Measurements from ENCODE around the gene ORAI3.

ORAI3 gene

DNA sequence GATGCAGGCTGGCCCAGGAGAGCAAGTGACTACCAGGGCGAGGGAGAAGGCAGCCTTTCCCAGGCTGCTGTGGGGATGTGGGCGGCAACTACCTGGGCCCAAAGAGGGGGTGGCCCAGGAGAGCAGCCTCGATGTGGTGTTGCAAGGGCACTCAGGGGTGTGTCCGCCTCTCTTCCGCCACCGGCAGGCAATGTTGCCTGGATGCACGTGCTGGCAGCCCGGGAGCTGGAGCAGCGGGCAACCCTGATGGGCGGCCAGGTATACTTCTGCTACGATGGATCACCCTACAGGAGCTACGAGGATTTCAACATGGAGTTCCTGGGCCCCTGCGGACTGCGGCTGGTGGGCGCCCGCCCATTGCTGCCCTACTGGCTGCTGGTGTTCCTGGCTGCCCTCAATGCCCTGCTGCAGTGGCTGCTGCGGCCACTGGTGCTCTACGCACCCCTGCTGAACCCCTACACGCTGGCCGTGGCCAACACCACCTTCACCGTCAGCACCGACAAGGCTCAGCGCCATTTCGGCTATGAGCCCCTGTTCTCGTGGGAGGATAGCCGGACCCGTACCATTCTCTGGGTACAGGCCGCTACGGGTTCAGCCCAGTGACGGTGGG, 38.8 kb downstream of the ORAI3 start:
- DNase-seq (ENCODE audit: low read depth in 4 of 4, low spot score in 1 of 4) = no peak

DNA sequence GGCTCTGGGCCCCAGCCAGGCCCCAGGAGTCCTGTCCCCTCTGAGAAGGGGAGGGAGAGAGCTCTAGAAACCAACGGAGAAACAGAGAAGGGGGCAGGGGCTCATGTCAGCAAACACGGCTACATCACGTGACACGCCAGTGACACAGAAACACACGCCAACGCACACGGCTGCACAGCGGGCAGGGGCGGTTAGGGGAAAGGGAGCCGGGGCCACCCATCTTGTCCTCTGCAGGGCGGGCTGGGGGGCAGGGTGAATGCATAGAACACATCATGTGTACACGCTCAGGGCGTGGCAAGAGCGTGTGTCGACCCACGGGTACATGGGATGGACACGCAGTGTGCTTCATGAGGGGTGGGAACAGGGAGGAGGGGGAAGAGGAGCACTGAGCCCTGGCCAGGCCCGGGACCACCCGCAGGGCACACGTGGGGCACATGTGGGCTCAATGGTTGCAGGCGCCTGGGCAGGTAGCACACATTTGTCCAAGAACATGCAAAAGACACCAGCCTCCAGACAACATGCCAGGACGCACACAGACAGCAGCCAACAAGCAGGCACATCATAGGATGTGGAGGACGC, 40.7 kb downstream of the ORAI3 start:
- no peak for DNase-seq (ENCODE audit: low read depth in 4 of 4, low spot score in 1 of 4)

DNA sequence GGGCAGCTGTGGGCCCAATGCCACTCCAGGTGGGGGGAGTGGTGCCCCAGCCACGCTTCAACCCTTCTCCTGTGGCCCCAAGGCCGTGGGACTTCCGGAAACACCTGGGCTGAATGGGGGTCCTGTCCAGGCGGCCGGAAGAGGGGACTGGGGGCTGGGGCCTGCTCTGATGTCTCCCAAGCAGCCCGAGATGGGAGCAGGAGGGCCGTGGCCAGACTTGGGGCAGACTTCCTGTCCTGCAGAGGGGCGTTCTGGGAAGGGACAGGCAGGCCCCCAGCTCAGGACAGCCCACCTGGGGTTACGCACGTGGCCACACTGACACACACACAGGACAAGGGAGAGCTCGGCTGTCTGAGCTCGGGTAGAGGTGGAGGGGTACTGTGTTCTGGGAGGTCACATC, 41.2 kb downstream of the ORAI3 start:
- no peak for DNase-seq (ENCODE audit: low read depth in 4 of 4, low spot score in 1 of 4)

GRCh38 chr16:30991052-30991451, 42.2 kb downstream of the ORAI3 start:
- no peak for DNase-seq (ENCODE audit: low read depth in 4 of 4, low spot score in 1 of 4)

DNA sequence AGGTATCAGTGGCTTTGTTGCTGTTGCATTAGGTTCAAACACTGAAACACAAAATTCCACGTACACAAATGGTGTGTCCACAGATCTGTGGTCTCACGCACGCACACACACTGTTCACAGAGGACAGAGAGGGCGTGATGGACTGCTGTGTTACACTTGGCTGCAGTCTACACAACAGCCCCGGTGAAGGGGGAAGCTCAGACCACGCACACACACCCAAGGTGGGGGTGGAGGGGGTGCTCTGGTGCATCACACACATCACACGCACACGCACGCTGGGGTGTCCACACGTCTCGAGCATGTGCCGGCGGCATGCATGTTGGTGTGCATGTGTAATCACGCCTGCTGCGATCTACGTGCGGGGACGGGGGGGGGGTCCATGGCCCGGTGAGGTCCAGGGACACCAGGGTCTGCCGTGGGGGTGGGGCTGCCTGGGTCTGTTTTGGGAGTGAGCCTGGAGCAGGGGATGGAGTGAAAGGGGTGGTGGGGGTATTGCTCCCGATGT, 43.5 kb downstream of the ORAI3 start:
- DNase-seq (ENCODE audit: low read depth in 4 of 4, low spot score in 1 of 4) = no peak

DNA sequence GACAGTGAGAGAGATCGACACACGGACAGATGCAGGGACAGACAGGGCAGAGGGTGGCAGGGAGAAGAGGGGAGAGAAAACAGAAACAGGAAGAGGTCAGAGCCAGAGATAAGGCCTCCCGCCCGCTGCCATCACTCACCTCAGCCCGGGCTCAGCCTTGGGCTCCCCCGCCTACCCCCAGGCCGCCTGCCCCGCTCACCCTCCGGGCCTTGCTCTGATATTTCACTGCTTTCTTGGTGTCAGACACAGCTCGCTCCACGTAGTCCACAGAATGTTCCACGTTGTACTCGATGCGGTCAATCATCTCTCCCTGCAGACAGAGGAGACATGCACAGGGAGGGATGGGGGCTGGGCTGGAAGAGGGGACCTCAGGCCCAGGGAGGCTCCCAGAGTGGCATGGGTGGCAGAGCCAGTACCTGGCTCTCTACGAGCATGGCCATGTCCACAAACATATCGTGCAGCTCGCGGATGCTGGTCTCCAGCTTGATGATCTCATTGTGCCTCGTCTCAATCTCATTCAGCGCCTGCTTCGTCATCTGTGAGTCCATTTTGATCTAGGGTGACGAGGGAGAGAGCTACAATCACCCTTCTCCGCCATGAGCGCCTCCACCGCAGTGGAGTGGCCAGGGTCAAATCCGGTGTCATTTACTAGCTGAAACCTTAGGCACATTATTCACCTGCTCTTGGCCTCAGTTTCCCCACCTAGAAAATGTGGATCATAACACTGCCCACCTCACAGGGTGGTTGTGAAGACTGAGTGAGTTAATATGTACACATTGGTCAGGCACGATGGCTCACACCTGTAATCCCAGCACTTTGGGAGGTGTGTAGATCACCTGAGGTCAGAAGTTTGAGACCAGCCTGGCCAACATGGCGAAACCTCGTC, 44.3 kb downstream of the ORAI3 start:
- no peak for DNase-seq (ENCODE audit: low read depth in 4 of 4, low spot score in 1 of 4)

GRCh38 chr16:30995927-30996323, 47.1 kb downstream of the ORAI3 start:
- no peak for DNase-seq (ENCODE audit: low read depth in 4 of 4, low spot score in 1 of 4)

- DNase-seq (ENCODE audit: low read depth in 4 of 4, low spot score in 1 of 4) = no peak
Observed at GRCh38 chr16:30996324-30996984, 47.6 kb downstream of the ORAI3 start.

DNA sequence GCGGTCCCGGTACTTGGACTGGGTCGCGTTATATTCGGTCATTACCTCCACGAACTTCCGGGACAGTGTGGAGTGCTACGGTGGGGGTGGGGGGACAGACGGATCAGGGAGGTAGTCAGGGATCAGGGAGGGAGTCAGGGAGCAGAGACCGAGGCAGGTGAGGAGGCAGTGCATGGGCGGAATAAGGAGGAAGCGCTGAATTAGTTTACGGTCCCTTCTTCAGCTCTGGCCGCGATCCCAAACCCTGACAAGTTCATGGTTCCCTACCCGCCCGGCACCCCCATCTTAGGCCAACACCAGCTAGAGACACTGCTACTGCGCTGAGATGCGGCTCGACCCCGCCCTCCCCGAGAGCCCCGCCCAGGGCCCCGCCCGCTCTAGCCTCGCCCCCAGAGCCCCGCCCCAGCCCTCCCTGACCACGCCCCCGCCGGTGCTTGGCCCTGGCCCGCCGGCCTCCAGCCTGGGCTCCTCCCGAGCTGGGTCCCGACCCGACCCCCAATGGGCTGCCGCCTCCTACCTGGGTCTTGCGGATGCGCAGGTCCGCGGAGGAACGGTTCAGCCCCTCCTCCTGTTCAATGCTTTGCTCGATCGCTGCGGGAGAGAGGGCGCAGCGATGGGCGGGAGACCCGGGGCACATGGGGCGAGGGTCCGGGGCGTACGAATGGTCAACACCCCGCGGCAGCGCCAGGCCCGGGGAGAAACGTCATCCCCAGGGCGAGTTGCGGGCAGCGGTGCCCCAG, 48.3 kb downstream of the ORAI3 start:
- peak; percentile 74 to 84 (median 78) for DNase-seq (ENCODE audit: low read depth in 4 of 4, low spot score in 1 of 4)

DNA sequence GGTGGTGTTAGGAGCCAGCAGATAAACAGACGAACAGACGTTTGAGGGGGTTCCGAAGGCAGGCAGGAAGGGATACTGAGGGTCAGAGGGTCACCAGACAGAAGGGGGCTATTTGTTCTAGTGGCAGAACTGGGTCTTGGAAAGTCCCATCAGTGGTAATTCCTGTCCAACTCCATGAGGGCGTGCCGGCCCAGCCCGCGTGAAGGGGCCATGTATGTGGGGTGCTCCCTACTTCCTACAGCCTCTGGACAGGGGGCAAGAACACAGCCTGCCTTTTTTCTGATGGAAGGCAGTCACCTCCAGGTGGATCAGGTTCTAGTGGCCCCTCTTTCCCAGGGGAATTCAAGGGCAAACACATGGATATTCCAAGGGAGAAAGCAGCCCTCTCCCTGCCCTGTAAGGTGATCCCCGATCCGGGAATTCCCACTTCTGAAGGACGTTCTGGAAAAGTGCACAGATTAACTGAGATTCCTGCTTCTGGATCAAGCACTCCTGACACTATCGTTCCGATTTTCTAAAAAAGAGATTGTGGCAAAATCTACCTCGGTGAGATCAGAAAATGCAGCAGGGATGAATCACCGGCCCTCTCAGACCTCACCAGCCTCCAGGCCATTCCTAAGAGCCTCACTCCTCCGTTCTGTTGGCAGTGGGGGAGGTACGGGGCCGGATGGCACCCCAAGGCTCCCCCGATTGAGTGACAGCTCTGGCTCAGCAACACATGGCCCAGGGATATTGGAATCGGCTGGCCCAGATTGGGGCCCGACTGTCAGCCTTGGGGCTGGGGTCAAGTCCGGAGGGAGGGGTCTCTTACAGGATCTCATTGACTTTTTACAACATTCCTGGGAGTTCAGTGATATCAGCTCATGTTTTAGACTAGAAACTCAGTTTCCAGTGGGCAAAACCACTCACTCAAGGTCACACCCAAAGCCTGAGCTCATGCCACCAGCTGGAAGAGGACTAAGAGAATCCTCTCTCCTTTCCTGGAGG, 49.1 kb downstream of the ORAI3 start:
- no peak for DNase-seq (ENCODE audit: low read depth in 4 of 4, low spot score in 1 of 4)

DNA sequence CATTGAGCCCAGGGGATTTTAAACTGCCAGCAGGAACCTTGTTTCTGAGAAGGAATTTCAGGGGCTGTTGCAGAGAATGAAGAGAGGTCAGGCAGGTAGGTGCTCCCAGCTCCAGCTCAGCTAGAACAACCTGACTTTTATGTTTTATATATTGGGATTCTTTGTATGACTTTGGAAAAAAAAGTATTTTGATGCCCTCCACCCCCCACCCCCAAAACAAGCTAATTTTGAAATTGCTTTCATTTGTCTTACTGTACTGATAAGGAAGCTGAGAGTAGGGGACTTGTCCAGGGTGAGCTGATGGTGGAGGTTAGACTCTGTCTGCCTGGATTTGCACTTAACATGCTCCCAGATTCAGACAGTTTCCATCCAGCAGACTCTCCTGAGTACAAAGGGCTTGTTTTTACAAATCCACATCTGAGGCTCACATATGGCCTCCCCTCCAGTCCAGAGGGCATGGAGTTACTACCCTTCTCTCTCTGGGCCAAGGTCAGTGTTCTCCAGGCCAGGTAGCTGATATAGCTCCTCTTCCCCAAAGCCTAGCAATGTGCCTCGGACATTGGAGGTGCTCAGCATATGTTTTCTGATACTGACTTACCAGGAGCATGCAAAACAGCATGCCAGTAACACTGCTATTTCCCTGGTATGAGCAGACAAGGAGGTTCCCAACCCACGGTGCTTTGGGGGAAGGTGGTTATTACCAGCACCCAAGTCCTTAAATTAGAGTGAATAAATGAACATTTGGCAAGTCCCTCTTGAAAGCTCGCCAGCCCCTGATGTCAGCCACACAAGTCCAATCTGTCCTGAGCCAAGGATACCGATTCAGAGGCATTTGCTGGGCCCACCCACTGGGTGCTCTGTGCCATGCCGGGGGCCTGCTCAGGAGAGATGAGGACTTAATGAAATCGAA, 50.2 kb downstream of the ORAI3 start:
- no peak for DNase-seq (ENCODE audit: low read depth in 4 of 4, low spot score in 1 of 4)

- DNase-seq (ENCODE audit: low read depth in 4 of 4, low spot score in 1 of 4) = no peak
Observed at GRCh38 chr16:31000671-31001382, 52.0 kb downstream of the ORAI3 start.

- no peak for DNase-seq (ENCODE audit: low read depth in 4 of 4, low spot score in 1 of 4)
Observed at GRCh38 chr16:31001507-31002249, 52.8 kb downstream of the ORAI3 start.

DNA sequence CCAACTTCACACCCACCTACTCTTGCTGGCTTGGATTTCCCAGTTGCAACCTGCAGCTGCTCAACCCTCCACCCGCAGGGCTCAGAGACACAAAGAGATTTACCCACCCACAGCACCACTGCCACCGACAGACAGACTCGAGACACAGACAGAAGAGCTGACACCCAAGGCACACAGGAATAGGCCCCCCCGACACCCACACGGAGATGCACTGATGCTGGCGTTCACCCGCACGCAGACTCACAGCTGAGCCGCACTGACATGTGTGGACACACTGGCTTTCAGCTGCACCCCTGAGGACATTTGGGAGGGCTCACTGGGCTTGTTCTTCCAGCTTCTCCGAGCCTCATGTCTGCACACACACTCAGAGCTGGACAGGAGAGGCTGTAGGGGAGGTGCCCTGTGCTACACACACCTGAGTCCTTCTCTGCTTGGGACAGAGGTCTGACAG, 53.4 kb downstream of the ORAI3 start:
- no peak for DNase-seq (ENCODE audit: low read depth in 4 of 4, low spot score in 1 of 4)

DNA sequence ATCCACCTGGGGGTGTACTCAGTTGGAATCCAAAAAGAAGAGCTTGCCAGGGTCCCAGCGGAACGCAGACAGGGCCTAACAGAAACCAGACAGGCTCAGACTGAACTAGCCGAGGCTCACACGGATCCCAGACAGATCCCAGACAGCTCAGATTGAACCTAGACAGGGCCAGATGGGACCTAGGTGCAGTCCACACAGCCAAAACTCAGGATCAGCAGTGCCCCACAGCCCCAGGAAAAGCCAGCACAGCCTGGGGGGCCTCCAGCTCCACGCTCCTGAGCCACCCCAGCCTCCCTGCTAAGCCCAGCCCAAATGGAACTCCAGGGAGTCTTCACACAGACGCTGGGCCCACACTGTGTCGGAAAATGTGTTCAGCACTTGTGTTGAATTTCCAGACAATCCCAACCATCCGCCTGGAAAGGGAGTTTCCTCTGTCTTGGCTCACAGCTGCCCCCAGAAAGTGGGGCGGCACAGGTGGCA, 54.0 kb downstream of the ORAI3 start:
- no peak for DNase-seq (ENCODE audit: low read depth in 4 of 4, low spot score in 1 of 4)

- no peak for DNase-seq (ENCODE audit: low read depth in 4 of 4, low spot score in 1 of 4)
Observed at GRCh38 chr16:31003744-31004143, 54.9 kb downstream of the ORAI3 start.

All from stimulated activated CD4-positive, alpha-beta T cell treated with anti-CD3 and anti-CD28 coated beads, Interleukin-1b, Interleukin-23, amount 100 ng/mL, for 24 hours (primary cell).